Urothelium cell line (cell line): ENCODE results near the gene ZC3H6.

Experiments
- DNase-seq: peaks from one replicate; pipeline ENCODE4 v3.0.0; 2011; ENCODE audit warnings: low spot score, mixed read lengths
- FAIRE-seq: peaks from 2 replicates; lab custom pipeline; 2011; peaks lifted over from hg19 to GRCh38; lab: Jason Lieb, UNC

The ZC3H6 gene, protein sequence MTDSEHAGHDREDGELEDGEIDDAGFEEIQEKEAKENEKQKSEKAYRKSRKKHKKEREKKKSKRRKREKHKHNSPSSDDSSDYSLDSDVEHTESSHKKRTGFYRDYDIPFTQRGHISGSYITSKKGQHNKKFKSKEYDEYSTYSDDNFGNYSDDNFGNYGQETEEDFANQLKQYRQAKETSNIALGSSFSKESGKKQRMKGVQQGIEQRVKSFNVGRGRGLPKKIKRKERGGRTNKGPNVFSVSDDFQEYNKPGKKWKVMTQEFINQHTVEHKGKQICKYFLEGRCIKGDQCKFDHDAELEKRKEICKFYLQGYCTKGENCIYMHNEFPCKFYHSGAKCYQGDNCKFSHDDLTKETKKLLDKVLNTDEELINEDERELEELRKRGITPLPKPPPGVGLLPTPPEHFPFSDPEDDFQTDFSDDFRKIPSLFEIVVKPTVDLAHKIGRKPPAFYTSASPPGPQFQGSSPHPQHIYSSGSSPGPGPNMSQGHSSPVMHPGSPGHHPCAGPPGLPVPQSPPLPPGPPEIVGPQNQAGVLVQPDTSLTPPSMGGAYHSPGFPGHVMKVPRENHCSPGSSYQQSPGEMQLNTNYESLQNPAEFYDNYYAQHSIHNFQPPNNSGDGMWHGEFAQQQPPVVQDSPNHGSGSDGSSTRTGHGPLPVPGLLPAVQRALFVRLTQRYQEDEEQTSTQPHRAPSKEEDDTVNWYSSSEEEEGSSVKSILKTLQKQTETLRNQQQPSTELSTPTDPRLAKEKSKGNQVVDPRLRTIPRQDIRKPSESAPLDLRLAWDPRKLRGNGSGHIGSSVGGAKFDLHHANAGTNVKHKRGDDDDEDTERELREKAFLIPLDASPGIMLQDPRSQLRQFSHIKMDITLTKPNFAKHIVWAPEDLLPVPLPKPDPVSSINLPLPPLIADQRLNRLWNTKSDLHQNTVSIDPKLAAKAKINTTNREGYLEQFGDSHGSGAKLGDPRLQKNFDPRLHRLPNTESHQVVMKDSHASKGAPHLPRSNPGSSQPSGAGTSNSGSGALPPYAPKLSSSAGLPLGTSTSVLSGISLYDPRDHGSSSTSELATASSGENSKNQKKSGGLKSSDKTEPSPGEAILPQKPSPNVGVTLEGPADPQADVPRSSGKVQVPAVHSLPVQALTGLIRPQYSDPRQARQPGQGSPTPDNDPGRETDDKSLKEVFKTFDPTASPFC

DNA sequence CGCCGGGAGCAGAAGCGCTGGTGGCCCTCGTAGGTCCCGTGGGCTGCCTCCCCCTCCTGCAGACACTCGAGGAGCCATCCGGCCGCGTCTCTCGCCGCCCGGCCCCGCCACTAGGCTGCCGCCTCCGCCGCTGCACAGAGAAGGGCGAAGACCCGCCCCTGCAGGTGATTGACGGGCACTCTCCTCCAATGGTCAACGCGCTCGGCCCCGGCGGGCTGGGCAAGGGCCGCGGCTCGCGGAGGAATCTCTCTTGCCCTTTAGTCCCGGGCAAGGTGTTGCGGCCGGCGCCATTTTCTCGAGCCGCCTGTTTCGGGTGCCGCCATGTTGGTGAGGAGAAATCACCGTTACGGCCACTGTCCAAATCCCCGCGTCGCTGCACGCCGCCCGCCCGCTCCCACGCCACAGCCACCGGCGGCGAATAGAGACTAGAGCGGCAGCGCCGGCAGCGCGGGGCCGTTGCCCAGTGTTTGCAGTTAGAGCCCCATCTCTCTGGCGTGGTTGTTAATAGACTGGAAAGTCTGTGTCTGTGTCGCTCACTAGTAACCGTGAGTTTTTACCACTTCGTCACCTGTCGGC is at the start of gene ZC3H6:
TSS of gene ZC3H6 (plus strand) at position 287 of the 576 bp plus-strand sequence. CDS start 398 bp downstream, outside the sequence.
- DNase-seq, result peak; percentile 99
- peak; percentile 93 for FAIRE-seq

DNA sequence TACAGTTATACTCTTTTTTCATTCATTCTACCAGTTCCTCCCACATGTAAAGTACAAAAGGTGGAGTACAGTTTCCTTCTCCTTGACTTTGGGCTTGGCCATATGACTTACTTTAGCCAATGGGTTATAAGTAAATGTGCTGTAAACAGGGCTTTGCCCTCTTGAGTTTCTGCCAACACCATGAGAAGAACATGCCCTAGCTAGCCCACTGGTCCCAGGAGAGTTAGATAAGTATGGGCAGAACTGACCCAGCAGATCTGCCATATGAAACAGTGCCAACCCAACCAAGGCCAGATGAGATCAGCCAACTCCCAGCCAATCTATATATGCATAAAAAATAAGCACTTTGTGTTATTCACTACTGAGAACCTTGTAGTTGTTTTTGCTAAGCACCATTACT is 46.0 kb upstream of the ZC3H6 start:
- FAIRE-seq (no peak), DNase-seq (peak; percentile 22)

DNA sequence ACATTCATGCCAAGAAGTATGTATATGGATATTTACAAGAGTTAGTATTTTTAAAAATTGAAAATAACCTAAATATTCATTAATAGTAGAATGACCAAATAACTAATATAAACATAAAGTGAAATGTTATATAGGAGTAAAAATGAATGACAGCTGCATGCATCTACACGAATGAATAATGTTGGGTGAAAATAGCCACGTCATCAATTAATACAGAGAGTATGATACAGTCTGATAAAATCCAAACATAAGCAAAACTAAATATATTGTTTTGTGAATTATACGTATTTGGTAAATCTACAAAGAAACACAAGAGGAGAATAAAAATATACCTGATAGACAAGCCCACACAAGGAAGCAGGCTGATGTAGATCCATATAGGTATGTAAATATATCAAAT is 45.0 kb upstream of the ZC3H6 start:
- no peak for FAIRE-seq
- no peak for DNase-seq

DNA sequence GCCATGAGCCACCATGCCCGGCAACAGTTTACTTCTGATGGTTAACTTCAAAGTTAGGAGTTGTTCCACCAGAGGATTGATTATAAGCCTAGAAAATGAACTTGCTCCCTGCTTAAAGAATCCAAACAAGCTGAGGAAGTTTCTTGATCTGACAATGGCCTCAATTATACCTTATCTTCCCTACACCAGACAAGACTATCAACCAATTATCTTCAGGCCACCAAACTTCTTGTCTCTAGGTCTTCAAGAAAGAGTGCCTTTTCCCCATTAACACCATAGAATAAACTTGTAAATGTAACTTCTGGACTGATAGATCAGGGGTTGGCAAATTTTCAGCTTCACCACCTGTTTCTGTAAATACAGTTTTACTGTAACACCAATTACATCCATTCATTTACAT is 35.5 kb upstream of the ZC3H6 start:
- peak; percentile 20 for FAIRE-seq
- DNase-seq, result no peak

DNA sequence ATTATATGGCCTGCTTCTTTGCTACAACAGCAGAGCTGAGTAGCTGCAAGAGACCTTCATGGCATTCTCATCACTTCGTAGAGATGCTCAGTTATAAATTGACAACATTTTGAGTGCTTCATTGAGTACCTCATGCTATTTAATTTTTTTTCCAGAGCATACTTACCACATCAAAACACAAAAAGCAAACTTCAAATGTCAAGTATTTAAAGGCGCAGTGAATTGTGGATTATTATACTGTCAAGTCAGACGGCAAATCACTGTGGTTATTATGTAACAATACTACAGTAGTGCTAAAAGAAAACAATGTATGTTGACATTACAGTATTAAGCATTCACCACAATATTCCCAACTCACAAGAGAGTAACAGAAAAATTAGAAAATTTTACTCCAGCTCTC is 33.0 kb upstream of the ZC3H6 start:
- DNase-seq (no peak), FAIRE-seq (no peak)

DNA sequence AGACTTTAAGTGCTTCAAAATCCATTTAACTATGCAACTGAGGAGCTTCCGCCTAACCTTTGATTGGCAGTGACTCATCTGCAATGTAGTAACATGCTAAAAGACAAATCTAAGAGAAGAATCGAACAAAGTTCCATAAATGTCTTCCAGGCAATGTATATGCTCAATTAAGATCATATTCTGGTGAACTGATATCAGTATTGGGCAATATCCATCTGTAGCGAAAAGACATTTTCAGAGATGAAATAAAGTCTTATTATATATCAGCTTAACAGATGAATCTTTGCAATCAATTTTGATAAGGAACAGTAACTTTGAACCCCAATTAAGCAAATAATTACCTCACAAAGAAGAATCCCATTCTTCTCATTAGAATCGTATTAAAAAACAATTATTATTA is 32.2 kb upstream of the ZC3H6 start:
- DNase-seq (no peak), FAIRE-seq (no peak)

DNA sequence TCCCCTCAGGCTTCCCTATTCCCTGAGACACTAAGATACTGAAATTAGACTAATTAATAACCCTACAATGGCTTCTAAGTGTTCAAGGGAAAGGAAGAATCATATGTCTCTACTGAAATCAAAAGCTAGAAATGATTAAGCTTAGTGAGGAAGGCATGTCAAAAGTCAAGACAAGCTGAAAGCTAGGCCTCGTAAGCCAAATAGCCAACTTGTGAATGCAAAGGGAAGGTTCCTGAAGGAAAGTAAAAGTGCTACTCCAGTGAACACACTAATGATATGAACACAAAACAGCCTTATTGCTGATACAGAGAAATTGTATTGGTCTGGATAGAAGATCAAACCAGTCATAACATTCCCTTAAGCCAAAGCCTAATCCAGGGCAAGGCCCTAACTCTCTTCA is 30.5 kb upstream of the ZC3H6 start:
- FAIRE-seq, result no peak
- DNase-seq, result no peak

DNA sequence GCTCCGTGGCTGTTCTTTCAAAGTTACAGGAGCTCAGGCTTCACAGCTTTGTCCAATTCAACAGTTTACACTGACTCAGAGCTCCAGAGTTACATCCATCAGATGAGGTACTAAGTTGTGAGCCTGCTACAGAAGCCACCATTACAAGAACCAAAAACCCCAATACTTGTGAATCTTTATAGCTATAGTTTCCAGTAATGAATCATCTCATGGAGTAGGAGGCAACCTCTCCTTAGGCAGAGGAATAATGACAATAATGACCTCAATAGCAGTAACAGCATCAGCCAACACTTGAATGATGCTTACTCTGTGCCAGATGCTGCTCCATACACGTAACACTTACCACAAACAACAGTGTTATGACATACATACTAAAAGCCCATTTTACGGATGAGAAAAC is 24.1 kb upstream of the ZC3H6 start:
- DNase-seq, result no peak
- FAIRE-seq, result peak; percentile 81

DNA sequence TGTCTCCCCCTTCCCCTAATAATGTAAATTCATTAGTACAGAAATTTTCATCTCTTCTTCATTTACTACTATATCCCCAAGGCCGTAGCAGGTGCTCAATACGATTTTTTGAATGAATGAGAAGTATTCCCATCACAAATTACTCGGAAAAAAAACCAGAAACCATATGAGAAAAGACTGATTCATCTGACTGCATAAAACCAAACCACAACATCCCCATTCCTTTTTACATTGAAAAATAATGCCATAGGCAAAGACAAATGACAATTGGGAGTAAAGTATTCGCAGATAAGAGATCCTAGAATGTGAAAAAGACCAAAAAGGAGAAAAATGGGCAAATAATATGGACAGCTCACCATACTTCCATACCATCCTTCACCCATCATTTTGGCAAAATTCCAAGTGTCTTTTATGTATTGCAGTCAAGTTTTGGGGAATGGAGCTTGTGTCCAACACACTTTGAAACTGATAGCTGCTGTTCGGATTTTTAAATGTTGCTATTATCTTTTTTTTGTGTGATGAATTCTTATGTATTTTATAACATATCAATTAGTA is 22.1 kb upstream of the ZC3H6 start:
- no peak for FAIRE-seq
- DNase-seq, result no peak

DNA sequence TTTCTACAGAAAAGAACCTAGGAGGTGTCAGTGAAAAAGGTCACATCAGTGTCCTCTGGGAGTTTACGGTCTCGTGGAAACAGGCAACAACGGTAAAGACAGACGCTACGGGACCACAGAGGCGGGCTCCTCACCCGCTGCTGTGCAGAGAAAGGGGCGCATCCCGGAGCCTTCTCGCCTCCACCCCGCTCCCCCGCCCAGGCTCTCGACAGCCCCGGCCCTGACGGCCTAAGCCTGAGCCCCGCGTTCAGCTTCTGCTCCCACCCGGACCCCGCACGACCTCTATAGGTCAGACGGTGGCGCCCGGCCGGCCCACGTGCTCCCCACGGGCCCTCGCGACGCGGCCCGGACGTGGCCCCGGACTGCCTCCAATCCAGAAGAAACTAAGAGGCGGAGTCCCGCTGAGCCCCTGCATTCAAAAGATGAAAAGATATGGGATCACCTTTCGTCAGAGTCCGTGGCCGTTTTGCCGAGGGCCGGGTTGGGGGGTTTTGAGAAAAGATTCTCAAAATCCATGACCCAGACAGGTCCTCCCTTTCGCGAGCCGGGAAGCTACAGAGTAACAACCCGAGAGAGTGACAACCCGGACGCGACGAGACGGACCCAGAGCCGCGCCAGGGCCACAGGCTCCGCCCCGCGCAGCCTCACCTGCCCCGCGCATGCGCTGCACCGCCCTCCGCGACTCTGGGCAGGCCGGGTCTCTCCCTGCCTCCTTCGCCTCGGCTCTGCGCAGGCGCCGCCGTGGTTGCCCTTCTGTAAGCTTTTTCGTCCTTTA is 20.7 kb upstream of the ZC3H6 start, which contains the start of gene ZC3H8:
TSS of gene ZC3H8 (minus strand) at position 577 of the 775 bp plus-strand sequence. CDS start at position 516, 61 bp downstream.
- DNase-seq, result peak; percentile 100
- no peak for FAIRE-seq

DNA sequence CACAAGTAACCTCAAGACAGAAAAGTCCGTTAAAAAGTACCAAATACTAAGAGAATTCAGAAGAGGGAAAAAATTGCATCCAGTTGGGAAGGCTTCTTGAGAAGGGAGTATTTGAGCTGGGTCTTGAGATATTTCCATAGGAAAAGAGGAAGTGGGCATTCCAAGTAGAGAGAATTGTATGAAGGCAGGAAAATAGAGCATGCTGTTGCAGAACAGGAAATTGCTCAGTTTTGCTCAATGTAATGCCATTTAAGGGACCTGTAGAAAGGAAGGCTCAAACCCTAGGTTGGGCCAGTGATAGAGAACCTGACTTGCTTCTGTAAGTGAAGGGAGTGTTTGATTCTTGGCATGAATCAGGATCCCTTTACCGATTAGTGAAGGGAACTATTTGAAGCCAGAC is 19.5 kb upstream of the ZC3H6 start:
- no peak for DNase-seq
- FAIRE-seq, result no peak

DNA sequence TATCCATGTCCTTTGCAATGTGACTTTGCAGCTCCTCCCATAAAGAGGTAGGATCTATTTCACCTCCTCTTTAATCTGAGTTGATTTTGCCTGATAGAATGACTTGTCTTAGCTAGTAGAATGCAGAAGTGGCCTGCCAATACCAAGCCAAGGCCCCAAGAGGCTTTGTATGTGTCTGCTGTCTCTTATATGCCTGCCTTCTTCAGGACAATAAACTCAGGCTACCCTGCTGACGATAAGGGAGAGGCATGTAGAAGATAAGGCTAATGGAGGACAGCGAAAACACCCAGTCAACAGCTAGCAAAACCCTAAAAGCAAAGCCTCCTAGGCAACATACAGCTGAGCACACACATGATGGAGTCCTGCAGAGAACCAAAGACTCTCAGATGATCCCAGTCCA is 18.7 kb upstream of the ZC3H6 start:
- FAIRE-seq, result no peak

DNA sequence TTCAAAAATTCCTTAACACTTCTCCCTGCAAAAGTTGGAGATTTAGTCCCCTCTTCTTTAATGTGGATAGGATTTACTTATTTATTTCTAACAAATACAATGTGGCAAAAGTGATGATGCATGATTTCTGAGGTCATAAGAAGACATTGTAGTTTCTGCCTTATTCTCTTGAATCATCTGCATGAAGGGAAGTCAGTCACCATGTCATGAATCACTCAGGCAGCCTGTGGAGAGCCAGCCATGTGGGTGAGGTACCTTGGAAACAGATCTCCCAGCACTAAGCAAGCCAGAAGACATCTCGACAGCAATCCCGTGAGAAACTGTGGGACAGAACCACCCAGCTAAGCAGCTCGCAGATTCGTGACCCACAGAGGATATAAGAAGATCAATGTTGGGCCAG is 17.8 kb upstream of the ZC3H6 start:
- DNase-seq (no peak), FAIRE-seq (no peak)

More for the DNA sequence above, 18.7 kb upstream of the ZC3H6 start:
- DNase-seq, result no peak

DNA sequence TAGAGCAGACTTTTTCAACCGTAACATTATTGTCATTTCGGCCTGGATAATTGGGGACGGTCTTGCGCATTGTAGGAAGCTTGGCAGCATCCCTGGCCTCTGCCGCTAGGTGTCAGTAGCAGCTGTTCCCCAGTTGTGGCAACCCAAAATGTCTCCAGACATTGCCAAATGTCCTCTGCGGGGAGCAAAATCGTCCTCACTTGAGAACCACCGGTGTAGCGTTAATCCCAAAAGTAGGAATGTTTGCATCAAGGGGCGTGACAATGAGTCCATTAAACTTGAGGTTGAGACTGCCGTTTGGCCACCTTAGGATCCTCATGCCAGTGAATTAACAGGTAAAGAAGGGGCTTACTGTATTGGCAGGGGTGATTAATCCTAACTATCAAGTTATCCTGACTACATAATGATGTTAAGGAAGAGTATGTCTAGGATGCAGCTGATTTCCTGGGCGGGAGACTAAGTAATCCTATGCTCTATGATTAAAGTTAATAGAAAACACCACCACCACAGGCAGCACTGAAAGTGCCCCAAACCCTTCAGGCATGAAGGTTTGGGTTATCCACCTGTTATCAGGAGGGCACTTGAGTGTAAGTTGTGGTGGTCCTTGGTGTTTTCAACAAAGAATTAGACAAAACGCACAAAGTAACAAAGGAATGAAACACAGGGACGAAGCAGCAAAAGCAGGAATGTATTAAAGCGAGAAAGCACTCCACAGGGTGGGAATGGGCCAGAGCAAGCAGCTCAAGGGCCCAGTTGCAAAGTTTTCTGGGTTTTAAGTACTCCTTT is 15.7 kb upstream of the ZC3H6 start:
- peak; percentile 92 for FAIRE-seq
- DNase-seq, result peak; percentile 81

DNA sequence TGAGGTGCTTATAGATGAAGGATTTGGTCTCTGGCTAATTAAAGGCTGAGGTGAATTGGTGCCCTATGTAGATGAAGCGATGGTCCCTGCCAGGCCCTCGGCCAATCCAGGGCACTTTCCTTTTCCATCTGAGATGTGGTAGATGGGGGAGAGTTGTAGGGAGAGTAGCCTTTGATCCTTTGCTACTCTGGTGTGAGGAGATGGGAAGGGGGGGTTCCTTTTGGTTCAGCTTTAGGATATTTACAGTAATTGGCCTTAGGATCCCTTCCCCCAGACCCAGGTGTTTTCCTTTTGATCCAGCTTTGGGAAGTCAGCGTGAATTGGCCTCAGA is 15.1 kb upstream of the ZC3H6 start:
- DNase-seq (no peak), FAIRE-seq (no peak)

DNA sequence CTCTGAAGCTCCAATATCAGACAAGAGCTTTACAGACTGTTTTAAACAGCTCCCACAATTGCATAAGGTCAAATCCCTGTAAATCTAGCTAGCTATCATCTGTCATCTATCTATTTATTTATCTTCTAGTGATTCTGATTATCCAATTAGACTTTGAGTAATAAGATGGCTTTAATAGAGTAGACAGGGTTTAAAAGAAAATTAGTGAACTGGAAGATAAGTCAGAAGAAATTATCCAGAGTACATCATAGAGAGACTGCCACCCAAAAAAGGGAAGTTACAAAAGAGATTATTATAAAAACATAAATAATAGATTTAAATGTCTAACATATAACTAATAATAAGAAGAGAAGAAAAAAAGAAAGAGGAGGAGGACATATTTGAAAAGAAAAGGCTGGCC is 12.5 kb upstream of the ZC3H6 start:
- FAIRE-seq, result no peak
- DNase-seq, result no peak

DNA sequence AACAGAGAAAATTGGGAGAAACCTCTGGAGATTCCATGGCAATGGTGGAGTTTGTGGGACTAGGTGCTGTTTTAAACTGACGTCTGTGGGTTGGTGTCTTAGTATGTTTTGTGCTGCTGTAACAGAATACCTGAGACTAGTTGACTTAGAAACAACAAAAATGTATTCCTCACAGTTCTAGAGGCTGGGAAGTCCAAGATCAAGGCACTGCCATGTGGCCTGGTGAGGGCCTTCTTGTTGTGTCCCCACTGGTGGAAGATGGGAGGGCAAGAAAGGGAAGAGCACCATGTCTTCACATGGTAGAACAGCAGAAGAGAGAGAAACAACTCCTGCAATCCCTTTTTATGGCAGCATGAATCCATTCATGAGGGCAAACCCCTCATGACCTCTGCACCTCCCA is 6.8 kb upstream of the ZC3H6 start:
- FAIRE-seq (peak; percentile 55), DNase-seq (no peak)

DNA sequence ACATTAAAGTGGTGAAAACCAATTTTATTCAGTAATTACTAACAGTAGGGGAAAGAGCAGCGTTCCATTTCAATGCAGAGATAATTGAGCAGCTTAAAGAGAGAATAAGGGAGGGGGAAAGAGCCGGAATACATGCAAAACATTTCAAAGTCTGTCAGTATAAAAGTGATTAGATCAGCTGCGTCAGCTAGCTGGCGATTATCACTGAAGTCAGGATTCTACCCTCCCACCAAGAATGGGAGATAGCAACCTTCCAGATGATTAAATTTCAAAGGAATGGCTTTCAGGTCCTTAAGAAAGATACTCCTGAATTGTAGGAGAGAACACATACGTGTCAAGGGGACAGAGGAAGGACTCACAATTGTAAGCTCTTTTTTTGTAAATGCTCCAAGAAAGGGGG is 2.7 kb upstream of the ZC3H6 start:
- DNase-seq (no peak), FAIRE-seq (no peak)

DNA sequence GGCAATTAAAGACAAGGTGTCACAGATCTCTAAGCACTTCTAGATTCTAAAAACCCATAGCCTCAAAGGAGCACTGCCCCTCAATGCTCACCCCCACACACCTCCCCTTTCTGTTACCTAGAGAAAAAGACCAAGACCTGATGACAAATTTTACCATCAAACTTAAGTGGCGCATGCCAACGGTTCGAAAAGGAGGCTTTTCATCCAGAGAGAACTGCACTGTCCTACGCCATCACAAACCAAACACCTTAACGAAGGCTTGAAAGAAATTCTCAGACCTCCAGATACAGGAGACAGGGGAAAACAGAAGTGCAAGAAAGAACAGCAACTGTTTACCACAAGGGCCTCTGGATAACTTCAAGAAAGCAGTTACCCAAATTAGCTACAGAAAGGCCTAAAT is 2.0 kb upstream of the ZC3H6 start:
- no peak for DNase-seq
- no peak for FAIRE-seq
